Immature natural killer cell (primary cell): ENCODE results near the gene MEIS1. TPM values are rescaled to one million over a fixed set of nuclear protein-coding genes. Genes with fewer than 3 reads are reported as not detected.

Experiments
- DNase-seq, 3 donors: peaks; one replicate each; pipeline ENCODE4 v3.0.0; 2022; ENCODE audit warnings: mixed read lengths in 1 of 3
- H3K27ac Mint-ChIP-seq, 6 donors: one replicate each; pipeline ENCODE4 v1.8.0; 2020; ENCODE audit warnings: mixed read lengths in 6 of 6, mild to moderate bottlenecking in 5 of 6, inconsistent platforms in 4 of 6, moderate library complexity in 3 of 6
- H3K27me3 Mint-ChIP-seq, 3 donors: one replicate each; pipeline ENCODE4 v1.8.0; 2020 to 2021; ENCODE audit warnings: low read depth in 3 of 3, mild to moderate bottlenecking in 3 of 3, mixed read lengths in 3 of 3, moderate library complexity in 3 of 3, inconsistent platforms in 1 of 3
- H3K36me3 Mint-ChIP-seq, 3 donors: one replicate each; pipeline ENCODE4 v1.8.0; 2020; ENCODE audit warnings: mixed read lengths in 3 of 3, inconsistent platforms in 2 of 3, mild to moderate bottlenecking in 2 of 3
- H3K4me1 Mint-ChIP-seq, 2 donors: one replicate each; pipeline ENCODE4 v1.8.0; 2020; ENCODE audit warnings: inconsistent platforms in 2 of 2, mild to moderate bottlenecking in 2 of 2, mixed read lengths in 2 of 2, moderate library complexity in 1 of 2
- H3K4me3 Mint-ChIP-seq, 5 donors: one replicate each; pipeline ENCODE4 v1.8.0; 2020; ENCODE audit warnings: mild to moderate bottlenecking in 5 of 5, mixed read lengths in 5 of 5, inconsistent platforms in 3 of 5, moderate library complexity in 3 of 5
- H3K9me3 Mint-ChIP-seq, 6 donors: one replicate each; pipeline ENCODE4 v1.8.0; 2020; ENCODE audit warnings: mild to moderate bottlenecking in 6 of 6, mixed read lengths in 6 of 6, inconsistent platforms in 4 of 6, moderate library complexity in 3 of 6
- polyA plus RNA-seq, 3 donors: library from polyadenylated mRNA; unstranded; fragments of 300-500 nt; fragmentation: Illumina TruSeq; gene quantifications; one replicate each; pipeline ENCODE4 v1.2.3, GENCODE V29; 2021

Gene MEIS1
- polyA plus RNA-seq, 3 donors from 2014 or later: 1.3 to 1.7 TPM; not detected in 1

DNA sequence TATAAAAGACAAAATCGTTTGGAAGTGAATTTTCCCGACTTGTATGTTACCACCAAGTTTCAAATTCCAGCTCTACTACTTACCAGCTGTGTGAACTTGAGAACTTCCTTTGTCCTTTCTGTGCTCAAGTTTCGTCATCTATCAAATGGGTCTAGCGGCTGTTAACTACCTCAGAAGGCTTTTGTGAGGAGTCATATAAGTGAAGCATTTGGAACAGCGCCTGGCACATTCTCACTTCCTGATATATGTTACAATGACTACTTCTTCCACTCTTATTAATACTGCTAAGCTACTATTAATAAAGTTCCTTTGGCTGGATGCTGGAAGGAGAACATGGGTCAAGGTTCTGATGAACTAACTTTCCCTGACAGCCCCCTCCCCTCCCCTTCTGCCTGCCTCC, 104.5 kb downstream of the MEIS1 start:
- no peak overlapping the region for H3K27ac Mint-ChIP-seq
- peaks cover 0 to 6% of the 10 kb centered on the region in 2 donors for H3K4me1 Mint-ChIP-seq
- H3K4me3 Mint-ChIP-seq: no peak overlapping the region
- peaks cover 0 to 5% (median 2%) of the 10 kb centered on the region in 3 donors for H3K27me3 Mint-ChIP-seq
- H3K9me3 Mint-ChIP-seq: peaks cover 0 to 3% (median 0%) of the 10 kb centered on the region in 6 donors
- H3K36me3 Mint-ChIP-seq: no peaks in the 10 kb centered on the region
- no peak for DNase-seq

DNA sequence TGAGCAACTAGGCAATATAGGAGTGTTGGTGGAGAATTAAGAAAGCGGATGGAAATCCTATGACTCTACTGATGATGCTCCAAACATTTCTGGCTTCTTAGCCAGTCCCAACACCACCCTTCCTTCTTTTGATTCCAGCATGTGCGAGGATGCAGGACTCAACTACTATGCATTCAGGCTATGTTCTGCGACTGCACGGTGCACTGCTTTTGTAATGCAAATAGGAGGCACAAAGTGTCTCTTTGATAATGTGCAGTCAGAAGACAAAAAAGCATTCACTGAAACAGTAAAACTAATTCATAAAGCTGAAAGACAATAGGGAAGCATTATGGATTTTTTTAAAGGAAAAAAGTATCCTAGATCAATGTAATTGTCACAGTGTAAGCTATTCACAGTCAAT, 106.7 kb downstream of the MEIS1 start:
- Mint-ChIP-seq H3K27me3 (peaks cover 0 to 5% (median 2%) of the 10 kb centered on the region in 3 donors), H3K9me3 (peaks cover 0 to 3% (median 0%) of the 10 kb centered on the region in 6 donors), H3K27ac (no peak overlapping the region), H3K36me3 (no peaks in the 10 kb centered on the region), H3K4me3 (no peak overlapping the region), H3K4me1 (peaks cover 0 to 6% of the 10 kb centered on the region in 2 donors)
- DNase-seq: no peak

DNA sequence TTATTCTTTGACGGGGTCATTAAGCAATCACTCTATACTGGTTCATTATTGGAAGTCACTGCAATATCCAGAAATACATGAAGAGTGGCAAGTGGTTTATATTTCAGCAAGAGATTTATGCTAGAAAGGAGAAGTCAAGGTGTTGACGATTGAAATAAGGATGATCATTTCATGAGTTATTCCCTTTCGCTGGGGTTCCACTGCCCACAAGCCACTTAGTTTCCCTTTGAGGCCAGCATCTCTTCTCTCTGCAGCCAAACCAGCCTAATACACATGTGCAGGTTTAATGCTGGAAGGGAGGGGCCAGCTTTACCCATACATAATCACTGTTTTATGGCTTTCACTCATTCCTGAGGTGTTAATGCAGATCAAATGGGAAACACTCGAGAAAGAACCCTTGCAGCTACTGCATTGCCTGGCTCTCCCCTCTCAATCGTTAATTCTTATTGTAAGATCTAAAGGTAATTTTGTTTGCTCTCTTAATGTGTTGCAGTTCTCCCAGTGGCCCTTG, 108.4 kb downstream of the MEIS1 start:
- peaks cover 0 to 3% (median 0%) of the 10 kb centered on the region in 6 donors for H3K9me3 Mint-ChIP-seq
- H3K36me3 Mint-ChIP-seq: no peaks in the 10 kb centered on the region
- H3K4me1 Mint-ChIP-seq: peaks cover 0 to 6% of the 10 kb centered on the region in 2 donors
- H3K27me3 Mint-ChIP-seq: peaks cover 0 to 5% (median 2%) of the 10 kb centered on the region in 3 donors
- DNase-seq: no peak
- no peak overlapping the region for H3K27ac Mint-ChIP-seq
- no peak overlapping the region for H3K4me3 Mint-ChIP-seq

DNA sequence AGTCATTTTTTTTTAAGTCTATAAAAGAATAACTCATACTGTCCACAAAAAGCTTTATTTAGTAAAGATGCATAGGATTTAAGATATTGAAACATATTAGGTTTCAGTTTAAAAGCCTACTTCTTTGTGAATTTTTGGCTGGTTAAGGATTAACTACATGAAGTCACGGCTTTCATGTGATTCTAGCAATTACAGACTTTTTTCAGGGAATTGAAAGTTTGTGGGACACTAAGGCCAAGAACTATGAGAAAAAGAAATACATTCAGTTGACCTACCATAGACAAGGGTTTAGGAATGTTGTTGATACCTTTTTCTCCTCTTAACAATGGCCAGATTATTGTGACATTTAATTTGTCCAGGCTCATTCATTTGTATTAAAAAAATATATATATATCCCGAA, 109.3 kb downstream of the MEIS1 start:
- Mint-ChIP-seq H3K4me3 (no peak overlapping the region), H3K9me3 (peaks cover 0 to 3% (median 0%) of the 10 kb centered on the region in 6 donors), H3K27ac (no peak overlapping the region), H3K4me1 (peaks cover 0 to 6% of the 10 kb centered on the region in 2 donors), H3K36me3 (no peaks in the 10 kb centered on the region), H3K27me3 (peaks cover 0 to 5% (median 2%) of the 10 kb centered on the region in 3 donors)
- no peak for DNase-seq

DNA sequence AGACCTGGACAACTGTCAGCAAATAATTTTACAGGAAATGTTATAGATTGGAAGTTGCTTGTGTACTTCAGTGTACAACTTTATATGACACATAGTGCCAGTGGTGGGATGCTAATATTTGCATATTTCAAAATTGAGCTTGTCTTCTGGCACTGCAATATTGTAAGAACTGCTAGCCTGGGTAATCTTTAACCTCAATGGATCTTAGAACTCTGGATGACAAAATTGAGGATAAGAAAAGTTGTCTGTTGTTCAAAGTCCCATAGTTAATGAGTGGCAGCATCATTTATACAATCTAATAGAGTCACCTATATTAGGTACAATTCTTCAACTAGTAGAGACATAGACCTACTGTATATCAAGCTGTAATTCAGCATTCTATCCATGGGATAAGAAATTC, 110.3 kb downstream of the MEIS1 start:
- Mint-ChIP-seq H3K4me1 (peaks cover 0 to 6% of the 10 kb centered on the region in 2 donors), H3K36me3 (no peaks in the 10 kb centered on the region), H3K27ac (no peak overlapping the region), H3K9me3 (peaks cover 0 to 3% (median 0%) of the 10 kb centered on the region in 6 donors), H3K27me3 (peaks cover 0 to 5% (median 4%) of the 10 kb centered on the region in 3 donors), H3K4me3 (no peak overlapping the region)
- no peak for DNase-seq

DNA sequence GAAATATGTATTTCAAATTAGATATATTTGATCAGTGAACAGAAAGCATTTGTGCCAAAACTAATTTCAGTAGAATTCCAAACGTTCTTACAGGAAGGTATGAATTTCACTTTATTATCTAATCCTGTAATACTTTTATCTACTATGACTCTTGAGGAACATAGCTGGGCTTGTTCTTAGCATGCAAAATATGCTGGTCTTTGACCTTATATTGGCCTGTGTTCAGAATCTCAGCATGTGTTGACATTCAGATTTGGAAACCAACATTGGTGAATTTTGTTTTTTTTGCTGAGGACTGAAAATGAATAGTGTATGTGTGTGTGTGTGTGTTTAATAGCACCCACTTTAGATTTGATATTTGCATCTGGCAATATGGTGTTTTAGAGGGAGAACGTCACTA, 112.2 kb downstream of the MEIS1 start:
- H3K27ac Mint-ChIP-seq: no peak overlapping the region
- H3K4me3 Mint-ChIP-seq: no peak overlapping the region
- no peaks in the 10 kb centered on the region for H3K36me3 Mint-ChIP-seq
- peaks cover 0 to 4% (median 2%) of the 10 kb centered on the region in 3 donors for H3K27me3 Mint-ChIP-seq
- no peak for DNase-seq
- H3K4me1 Mint-ChIP-seq: peaks cover 0 to 6% of the 10 kb centered on the region in 2 donors
- peaks cover 0 to 3% (median 0%) of the 10 kb centered on the region in 6 donors for H3K9me3 Mint-ChIP-seq

DNA sequence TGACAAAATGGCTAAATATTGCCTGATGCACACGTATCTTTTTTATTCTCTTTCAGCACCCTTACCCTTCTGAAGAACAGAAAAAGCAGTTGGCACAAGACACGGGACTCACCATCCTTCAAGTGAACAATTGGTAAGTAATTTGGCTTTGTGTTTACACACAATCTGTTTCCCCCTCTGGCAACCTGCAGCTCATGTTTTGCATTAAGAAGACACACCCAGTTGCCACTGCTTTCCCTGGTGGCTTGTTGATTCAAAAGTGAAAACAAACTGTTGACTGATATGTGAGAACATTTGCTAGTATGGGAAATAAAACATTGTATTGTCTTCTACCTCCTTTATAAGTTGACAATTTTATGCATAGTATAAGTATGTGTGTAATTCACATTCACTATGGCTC, 113.0 kb downstream of the MEIS1 start:
- H3K4me3 Mint-ChIP-seq: no peak overlapping the region
- no peak for DNase-seq
- peaks cover 0 to 2% of the 10 kb centered on the region in 2 donors for H3K4me1 Mint-ChIP-seq
- no peak overlapping the region for H3K27ac Mint-ChIP-seq
- H3K27me3 Mint-ChIP-seq: peaks cover 0 to 4% (median 2%) of the 10 kb centered on the region in 3 donors
- peaks cover 0 to 2% (median 0%) of the 10 kb centered on the region in 6 donors for H3K9me3 Mint-ChIP-seq
- H3K36me3 Mint-ChIP-seq: no peaks in the 10 kb centered on the region

DNA sequence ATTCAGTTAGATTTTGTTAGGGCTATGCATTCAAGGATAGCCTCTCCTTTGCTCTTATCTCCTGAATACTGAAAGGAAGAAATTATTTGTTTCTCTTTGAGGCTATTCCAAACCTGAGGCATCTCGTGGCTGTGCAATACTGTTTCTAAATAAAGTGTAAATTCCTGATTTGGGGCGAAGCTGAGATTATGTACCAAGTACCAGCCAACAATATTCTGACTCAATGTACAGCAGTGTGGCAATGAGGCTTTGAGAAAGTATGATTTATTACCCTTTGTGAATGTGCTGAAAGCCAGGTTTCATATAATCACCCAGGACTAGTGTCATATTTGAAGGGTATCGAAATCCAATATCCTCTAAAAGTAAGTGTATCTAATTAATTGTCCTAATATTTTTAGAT, 113.5 kb downstream of the MEIS1 start:
- H3K4me3 Mint-ChIP-seq: no peak overlapping the region
- DNase-seq: no peak
- no peak overlapping the region for H3K27ac Mint-ChIP-seq
- H3K27me3 Mint-ChIP-seq: peaks cover 0 to 4% (median 1%) of the 10 kb centered on the region in 3 donors
- no peaks in the 10 kb centered on the region for H3K4me1 Mint-ChIP-seq
- H3K36me3 Mint-ChIP-seq: no peaks in the 10 kb centered on the region
- H3K9me3 Mint-ChIP-seq: no peaks in the 10 kb centered on the region

DNA sequence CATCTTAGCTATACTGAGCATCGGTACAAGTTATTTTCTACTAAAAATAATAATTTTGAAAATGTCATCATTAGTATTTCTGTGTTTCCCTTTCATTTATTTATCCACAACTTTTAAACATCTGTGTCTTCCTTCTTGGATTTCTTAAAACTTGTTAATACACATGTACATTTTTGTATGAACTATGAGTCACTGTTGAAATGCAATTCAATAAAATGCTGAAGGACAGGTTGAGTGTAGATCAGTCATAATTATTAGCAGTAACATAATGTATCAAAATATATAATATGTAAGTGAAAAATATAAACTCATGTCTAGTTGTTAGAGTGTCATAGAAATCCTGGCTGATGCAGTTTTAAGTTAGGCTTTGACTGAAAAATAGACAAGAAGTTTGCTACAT, 115.9 kb downstream of the MEIS1 start:
- peaks cover 9 to 10% of the 10 kb centered on the region in 2 donors for H3K4me1 Mint-ChIP-seq
- no peak overlapping the region for H3K4me3 Mint-ChIP-seq
- no peaks in the 10 kb centered on the region for H3K9me3 Mint-ChIP-seq
- no peak overlapping the region for H3K27ac Mint-ChIP-seq
- no peak for DNase-seq
- no peaks in the 10 kb centered on the region for H3K36me3 Mint-ChIP-seq
- peaks cover 0 to 4% (median 2%) of the 10 kb centered on the region in 3 donors for H3K27me3 Mint-ChIP-seq

DNA sequence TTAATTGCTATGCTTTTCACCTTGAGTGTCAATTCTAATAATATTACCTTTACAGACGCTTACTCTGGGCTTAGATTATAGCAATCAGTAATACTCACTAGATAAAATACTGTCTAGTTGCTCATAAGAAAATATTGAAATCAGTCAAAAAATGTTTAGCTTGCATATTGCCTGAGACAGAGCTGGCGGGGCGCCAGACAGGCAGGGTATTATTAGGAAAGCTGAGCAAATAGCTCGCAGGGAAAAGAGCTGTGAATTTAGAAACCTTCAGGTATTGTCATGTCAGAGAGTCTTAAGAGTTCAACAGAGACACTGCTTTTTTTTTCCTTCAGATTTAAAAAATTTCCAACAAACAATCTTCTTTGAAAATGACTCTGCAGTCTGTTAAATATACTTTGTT, 118.4 kb downstream of the MEIS1 start:
- Mint-ChIP-seq H3K27ac (no peak overlapping the region), H3K9me3 (no peaks in the 10 kb centered on the region), H3K4me3 (no peak overlapping the region), H3K36me3 (no peaks in the 10 kb centered on the region), H3K4me1 (peaks cover 17 to 21% of the 10 kb centered on the region in 2 donors), H3K27me3 (peaks cover 0 to 4% (median 2%) of the 10 kb centered on the region in 3 donors)
- DNase-seq: no peak

DNA sequence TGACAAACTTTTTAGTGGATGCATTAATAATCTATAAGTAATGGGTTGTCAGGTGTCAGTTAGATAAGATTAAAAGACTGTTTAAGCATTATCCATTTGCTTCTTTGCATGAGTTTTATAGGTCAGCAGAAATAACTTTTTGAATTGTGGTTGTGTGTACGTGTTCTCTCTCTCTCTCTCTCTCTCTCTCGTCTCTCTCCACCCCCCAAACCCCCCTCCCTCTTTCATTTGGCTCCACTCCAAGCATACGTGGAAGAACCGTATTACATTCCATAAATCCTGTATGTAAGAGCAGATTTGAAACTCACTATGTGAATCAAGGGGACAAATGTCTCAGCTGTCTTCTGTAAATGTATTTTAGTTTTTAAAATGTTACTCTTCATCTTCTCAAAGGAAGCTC, 120.2 kb downstream of the MEIS1 start:
- Mint-ChIP-seq H3K4me3 (peak overlapping the region; percentile 30 to 81 (median 74)), H3K27me3 (peaks cover 0 to 9% (median 0%) of the 10 kb centered on the region in 3 donors), H3K27ac (peak overlapping the region in 1 of 6 donors; percentile 43), H3K9me3 (no peaks in the 10 kb centered on the region), H3K4me1 (peaks cover 17 to 21% of the 10 kb centered on the region in 2 donors), H3K36me3 (no peaks in the 10 kb centered on the region)
- DNase-seq: no peak

DNA sequence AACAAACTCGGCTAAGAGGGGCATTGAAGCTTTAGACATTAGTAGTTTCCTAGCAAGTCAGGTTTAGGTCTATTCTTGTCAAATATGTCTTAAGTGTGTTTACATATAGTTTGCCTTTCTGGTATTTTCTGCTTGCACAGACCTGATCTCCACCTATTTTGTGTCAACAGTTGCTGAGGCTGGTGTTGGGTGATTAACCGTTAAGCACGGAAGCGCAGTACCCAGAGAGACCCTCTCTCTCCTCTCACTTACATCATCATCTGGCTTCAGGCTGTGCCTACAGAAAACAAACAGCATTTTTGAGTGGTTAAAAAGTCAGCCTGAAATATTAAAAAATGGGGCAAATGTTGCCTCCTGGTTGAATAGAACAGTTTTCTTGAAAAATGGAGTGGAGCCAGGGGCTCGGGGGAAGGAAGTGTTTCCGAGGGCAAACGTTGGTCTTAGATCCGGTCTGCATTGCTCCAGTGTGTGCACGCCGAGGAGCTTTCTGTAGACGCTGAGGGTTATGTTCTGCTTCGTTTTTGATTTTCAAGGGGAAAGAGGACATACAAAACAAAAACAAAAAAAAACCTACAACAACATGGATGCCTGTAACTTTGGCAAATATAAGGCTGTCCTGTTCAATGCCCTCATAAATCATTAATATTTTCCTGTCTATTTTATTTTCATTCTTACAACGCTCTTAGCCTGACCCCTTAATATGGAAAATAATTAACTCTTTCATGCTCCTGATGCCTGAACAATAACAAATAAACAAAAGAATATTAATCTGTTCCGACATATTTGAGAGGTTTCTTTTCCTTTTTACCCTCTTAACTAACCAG, 120.8 kb downstream of the MEIS1 start:
- H3K4me3 Mint-ChIP-seq: peak overlapping the region; percentile 65 to 81 (median 74)
- no peak for DNase-seq
- H3K4me1 Mint-ChIP-seq: peaks cover 17 to 21% of the 10 kb centered on the region in 2 donors
- H3K27ac Mint-ChIP-seq: peak overlapping the region in 3 of 6 donors; percentile 35 to 43 (median 38)
- peaks cover 0 to 3% (median 0%) of the 10 kb centered on the region in 6 donors for H3K9me3 Mint-ChIP-seq
- H3K36me3 Mint-ChIP-seq: peaks cover 0 to 2% (median 0%) of the 10 kb centered on the region in 3 donors
- peaks cover 0 to 10% (median 0%) of the 10 kb centered on the region in 3 donors for H3K27me3 Mint-ChIP-seq

DNA sequence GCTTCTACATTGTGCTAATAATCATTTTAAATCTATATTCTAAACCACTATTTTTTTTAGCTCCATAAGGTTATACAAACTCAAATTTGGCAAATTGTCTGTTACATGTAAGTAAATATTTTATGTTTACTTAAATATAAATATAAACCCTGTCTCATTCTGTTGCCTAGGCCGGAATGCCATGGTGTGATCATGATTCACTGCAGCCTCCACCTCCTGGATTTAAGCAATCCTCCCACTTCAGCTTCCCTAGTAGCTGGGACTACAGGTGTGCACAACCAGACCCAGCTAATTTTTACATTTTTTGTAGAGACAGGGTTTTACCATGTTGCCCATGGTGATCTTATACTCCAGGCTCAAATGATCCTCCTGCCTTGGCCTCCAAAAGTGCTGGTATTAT, 124.7 kb downstream of the MEIS1 start:
- DNase-seq: no peak
- Mint-ChIP-seq H3K27ac (no peak overlapping the region), H3K36me3 (peaks cover 0 to 4% (median 0%) of the 10 kb centered on the region in 3 donors), H3K27me3 (peaks cover 0 to 13% (median 0%) of the 10 kb centered on the region in 3 donors), H3K4me1 (peaks cover 19 to 24% of the 10 kb centered on the region in 2 donors), H3K9me3 (peaks cover 0 to 4% (median under 1%) of the 10 kb centered on the region in 6 donors), H3K4me3 (no peak overlapping the region)

DNA sequence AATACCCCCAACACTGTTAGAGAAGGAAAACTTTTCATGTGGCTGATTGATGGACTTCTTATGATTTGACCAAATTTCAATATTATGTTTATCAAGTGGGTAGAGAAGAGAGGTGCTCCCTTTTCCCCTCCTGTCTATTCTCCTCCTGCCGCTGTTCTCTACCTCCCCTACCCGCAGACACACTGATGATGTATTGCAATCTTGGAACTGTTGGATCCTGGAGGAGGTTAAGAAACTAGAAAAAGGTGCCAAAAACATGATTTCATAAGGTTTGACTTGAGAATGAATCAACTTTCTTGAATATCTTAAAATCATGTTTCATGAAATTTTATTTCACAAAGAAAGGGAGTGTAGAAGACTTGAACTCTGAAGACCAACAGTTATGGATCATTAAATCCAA, 125.8 kb downstream of the MEIS1 start:
- Mint-ChIP-seq H3K4me1 (peaks cover 12 to 17% of the 10 kb centered on the region in 2 donors), H3K36me3 (peaks cover 0 to 4% (median 0%) of the 10 kb centered on the region in 3 donors), H3K9me3 (peaks cover 0 to 4% (median under 1%) of the 10 kb centered on the region in 6 donors), H3K27ac (no peak overlapping the region), H3K4me3 (no peak overlapping the region), H3K27me3 (peaks cover 0 to 13% (median 0%) of the 10 kb centered on the region in 3 donors)
- no peak for DNase-seq
